Non-pigmented ciliary epithelial cell (primary cell): ENCODE measurements around the gene MRGPRX4.

ENCODE experiments used
- DNase-seq: peaks from one replicate; pipeline ENCODE4 v3.0.0-alpha.2; 2010; ENCODE audit warnings: low read depth

The MRGPRX4 gene

GRCh38 chr11:18221274-18221876 lies 48.7 kb downstream of the MRGPRX4 start:
- DNase-seq: no peak

- no peak for DNase-seq
Observed at GRCh38 chr11:18222814-18223421, 50.3 kb downstream of the MRGPRX4 start.
